ENCODE data around the gene MXD1.

MXD1 gene

DNA sequence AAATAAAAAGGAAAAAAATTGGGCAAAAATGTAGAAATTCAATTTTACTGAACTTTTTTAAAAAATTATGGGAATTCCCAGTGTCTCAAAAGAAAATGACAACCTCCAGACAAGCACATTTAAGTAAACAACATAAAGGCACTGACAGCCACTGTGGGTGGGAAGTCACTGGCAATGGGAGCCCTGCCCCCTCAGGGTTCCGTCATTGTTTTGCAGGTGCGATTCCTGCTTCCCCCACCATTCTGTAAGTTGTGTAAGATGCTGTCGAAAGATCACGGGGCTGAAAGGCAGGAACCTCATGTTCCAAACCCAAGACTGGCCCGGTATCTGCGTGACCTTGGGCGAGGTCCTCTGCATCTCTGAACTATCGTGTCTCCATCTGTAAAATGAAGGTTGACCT is 62.3 kb downstream of the MXD1 start:
- DNase-seq (ENCODE audit: low read depth): no peak

DNA sequence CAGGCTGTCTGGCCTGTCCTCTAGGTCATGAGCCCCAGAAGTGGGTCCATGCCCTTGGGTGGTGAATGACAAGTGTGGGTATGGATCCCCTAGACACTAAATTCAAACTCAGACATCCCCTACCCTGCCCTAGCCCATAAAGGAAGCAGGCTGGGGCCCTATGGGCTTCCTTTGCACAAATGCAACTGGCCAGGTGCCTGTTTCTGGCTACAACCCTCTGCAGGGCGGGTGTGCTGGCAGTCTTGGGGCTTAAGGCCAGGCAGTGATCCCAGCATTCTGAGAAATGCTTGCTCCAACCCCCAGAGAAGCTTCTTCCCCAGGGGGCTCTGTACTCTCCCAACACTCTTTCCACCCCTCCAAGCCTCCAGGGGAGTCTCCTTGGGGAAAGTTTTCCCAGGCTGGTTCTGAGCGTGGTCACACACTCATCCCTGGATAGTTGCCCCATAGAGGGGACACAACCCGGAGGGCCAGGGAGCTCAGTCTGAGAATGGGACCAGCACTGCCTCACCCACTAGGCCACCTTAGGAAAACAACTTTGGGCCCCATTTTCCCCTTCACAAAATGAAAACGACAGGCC is 63.1 kb downstream of the MXD1 start:
- DNase-seq (ENCODE audit: low read depth): no peak

DNA sequence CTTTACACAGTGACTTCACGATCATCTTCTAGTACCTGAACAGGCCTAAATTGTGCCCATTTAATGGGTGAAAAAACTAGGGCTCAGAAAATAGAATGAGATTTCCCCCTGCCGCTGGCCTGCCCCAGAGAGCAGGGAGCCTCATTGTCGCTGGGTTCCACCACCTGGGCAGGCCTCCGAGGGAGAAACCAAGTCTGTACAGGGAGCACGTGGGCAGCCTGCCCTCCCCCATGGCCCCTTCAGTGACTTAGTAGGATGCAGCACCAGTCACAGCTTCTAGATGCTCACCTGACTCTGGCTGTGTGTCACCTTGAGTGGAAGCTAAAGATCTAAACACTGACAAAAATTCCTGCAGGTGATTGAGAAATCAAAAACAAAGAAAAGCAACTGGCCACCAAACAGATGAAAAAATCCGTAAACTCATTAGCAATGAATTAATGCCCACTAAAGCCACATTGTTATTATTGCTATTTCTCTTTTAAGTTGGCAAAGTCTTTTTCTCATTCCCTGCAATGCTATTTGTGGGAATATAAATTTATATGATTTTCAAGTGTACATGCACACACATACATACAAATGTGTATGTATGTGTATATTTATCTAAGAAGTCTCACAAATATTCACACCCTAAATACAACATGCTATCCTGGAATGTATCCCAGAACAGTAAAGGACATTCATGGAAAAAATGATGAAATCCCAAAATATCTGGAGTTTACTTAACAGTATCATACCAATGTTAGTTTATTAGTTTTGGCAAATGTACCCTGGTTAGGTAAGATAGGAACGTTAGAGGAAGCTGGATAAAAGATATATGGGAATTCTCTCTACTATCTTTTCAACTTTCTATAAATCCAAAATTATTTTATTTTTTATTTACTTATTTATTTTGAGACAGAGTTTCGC is 65.2 kb downstream of the MXD1 start:
- no peak for DNase-seq (ENCODE audit: low read depth)

DNA sequence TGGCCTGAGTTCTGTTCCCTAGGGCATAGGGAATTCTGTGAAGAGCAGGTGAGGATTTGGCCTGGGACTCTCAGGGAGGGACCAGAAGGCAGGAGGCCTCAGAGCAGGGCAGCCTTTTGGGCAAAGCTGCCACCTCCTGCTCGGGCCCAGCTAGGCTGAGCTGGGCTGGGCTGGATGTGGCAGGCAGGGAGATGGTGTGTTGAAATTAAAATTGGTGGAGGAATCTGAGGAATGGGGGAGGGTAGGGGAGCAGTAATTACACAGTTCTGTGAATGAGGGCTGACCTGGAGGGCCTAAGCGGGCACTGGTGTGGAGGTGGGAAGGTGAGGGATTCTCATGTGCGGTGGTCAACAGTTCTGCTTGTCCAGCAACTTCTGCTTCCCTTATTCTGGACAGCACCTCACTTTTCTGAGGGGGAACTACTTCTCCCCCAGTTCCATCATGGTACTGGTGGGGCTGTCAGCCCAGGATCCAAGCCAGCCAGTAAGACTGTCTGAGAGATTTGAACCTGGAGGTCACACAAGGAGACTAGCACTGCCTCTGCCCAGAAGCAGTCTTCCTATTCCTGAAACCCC is 68.6 kb downstream of the MXD1 start:
- DNase-seq (ENCODE audit: low read depth): no peak

DNA sequence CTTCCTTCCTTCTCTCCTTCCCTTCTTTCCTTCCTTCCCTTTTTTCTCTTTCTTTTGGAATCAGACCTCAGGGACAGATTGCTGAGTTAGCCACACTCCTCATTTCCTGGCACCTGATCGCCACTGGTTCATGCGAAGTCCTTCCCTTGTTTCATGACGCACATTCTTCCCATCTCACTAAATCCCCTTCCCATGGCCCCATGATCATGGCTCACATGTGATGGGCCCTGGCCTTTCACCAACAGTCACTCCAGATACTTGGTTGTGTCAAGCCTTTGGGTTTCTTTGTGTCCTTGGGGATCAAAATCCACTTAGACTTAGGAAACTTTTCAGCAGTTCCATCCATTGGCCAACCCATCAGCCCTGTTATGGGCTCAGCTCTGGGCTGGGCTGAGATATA is 70.3 kb downstream of the MXD1 start:
- no peak for DNase-seq (ENCODE audit: low read depth)

DNA sequence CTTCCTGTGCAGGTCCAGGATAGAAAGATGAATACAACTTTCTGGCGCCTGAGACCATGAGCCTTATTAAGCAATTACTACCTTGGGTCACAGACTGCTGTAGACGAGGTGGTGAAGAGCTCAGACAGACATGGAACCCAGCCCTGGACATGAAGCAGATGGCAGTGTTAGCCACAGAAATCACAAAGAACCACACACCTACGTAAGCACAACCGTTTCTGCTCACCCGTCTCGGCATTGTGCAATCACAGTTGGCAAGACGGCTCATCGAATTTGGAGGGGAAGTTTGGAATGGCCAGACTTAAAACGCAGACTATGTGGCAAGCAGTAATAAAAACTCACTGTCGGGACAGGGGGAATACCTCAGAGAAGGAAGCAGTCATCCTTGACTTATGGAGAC is 70.8 kb downstream of the MXD1 start:
- no peak for DNase-seq (ENCODE audit: low read depth)

DNA sequence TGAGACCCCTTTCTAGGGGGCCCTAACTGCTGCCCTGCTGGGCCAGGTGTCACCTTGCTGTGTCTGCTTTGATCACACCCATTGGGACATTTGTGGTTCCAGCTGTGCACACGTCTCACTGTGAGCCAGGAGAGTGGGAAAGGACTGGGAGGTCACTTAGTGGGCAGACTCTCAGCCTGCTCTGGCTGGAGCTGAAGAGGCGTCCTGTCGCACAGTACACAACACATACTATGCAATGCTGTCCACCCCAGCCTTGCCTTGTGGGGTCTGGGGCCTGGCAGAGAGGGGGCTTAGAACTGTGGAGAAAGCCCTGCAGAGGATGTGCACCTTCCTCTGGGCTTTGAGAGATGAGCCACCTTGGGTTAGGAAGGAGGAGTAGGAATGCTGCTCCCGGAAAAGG is 71.8 kb downstream of the MXD1 start:
- DNase-seq (ENCODE audit: low read depth): no peak

DNA sequence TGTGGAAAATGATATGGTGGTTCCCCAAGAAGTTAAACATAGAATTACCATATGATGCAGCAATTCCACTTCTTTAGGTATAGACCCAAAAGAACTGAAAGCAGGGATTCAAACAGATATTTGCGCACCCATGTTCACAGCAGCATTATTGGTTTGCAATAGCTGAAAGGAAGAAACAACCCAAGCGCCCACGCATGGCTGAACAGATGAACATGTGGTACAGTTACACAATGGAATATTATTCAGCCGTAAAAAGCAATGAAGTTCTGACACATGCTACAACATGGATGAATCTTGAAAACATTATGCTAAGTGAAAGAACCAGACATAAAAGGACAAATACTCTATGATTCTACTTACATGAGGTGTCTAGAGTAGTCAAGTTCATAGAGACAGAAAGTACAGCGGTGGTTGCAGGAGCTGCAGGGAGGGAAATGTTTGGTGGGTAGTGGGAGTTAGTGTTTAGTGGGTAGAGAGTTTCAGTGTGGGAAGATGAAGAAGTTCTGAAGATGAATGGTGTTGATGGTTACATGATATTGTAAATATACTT is 73.3 kb downstream of the MXD1 start:
- DNase-seq (ENCODE audit: low read depth): no peak

DNA sequence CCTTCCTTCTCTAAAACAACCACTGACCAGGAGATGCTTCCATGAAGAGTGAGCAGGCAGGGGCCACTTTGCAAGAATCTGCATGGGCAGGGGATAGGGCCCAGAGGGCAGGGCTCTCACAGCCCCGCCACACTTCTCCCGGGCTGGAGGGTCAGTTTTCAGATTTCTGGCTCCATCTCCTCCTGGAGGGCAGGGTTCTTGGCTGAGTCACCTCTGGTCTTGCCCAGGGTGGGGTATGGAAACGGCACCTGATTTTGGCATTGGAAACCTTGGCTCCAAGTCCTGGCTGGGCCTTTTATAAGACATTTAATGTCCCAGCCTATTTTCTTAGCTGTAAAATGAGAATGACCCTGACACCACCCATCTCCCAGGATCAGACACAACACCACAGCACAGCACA is 74.1 kb downstream of the MXD1 start:
- DNase-seq (ENCODE audit: low read depth): no peak

DNA sequence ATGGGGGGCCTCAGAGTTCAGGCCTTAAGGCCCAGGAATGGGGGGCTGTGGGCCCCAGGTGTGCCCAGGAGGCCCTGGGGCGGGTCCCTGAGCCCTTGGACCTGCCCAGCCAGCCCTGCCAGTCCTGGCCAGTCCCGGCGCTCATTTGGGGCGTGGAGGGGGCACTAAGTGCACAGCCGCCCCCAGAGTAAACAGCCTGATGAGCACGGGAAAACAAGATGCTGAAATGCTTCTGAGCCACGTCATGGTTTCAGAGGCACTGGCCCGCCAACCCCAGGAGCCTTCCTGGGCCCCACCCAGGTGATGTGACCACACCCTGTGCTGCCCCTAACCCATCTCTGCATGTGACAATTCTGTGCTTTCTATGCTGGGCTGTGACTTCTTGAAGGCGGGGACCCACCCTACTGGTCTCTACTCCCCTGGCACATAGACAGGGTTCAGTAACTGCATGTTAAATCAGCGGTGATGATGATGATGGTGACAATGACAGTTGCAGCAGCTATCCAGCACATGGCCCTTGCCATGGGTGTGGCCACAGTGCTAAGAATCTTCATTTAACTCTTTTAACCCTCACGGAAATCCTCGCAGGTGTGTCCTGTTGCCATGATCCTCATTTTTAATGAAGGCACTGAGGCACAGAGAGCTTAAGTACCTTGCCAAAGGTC is 74.7 kb downstream of the MXD1 start:
- no peak for DNase-seq (ENCODE audit: low read depth)

Data from stimulated activated CD8-positive, alpha-beta memory T cell treated with anti-CD3 and anti-CD28 coated beads, Interleukin-12 subunit alpha, Interleukin-12 subunit beta, amount 100 ng/mL, for 4 hours (primary cell).